Measurements from ENCODE around the gene PLXNA2.

DNA sequence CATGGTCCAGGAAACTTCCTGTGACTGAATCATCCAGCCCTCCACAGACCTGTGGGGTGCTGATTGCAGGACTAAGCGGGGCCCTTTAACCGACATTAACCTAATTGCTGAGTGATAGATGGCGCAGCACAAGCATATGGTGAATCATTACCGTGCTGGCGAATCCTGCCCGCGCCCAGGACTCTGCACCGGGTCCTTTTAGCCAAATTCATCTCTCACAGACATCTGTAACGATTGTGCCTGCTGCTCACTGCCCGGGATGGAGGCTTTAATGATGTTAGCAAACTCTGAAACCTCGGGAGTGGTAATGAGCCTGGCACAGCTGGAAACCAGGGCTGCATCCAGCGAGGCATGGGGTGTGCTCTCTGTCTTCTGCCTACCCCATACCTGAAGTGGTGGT lies 185.9 kb downstream of the PLXNA2 start:
- TF ChIP-seq, protein P1, sequence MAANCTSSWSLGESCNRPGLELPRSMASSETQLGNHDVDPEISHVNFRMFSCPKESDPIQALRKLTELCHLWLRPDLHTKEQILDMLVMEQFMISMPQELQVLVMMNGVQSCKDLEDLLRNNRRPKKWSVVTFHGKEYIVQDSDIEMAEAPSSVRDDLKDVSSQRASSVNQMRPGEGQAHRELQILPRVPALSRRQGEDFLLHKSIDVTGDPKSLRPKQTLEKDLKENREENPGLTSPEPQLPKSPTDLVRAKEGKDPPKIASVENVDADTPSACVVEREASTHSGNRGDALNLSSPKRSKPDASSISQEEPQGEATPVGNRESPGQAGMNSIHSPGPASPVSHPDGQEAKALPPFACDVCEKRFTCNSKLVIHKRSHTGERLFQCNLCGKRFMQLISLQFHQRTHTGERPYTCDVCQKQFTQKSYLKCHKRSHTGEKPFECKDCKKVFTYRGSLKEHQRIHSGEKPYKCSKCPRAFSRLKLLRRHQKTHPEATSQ (CRISPR knock-in tag; IDR thresholded peaks at IDR 0.05; ENCODE audit: borderline replicate concordance): no peak
- TF ChIP-seq TAF1 (CRISPR knock-in tag; IDR thresholded peaks at IDR 0.05): no peak
- no peak for TF ChIP-seq ZMYM2 (CRISPR knock-in tag; IDR thresholded peaks at IDR 0.05)
- no peak for TF ChIP-seq SRF (IDR thresholded peaks at IDR 0.05; ENCODE audit: low read depth, low read length)
- TF ChIP-seq, protein P2, sequence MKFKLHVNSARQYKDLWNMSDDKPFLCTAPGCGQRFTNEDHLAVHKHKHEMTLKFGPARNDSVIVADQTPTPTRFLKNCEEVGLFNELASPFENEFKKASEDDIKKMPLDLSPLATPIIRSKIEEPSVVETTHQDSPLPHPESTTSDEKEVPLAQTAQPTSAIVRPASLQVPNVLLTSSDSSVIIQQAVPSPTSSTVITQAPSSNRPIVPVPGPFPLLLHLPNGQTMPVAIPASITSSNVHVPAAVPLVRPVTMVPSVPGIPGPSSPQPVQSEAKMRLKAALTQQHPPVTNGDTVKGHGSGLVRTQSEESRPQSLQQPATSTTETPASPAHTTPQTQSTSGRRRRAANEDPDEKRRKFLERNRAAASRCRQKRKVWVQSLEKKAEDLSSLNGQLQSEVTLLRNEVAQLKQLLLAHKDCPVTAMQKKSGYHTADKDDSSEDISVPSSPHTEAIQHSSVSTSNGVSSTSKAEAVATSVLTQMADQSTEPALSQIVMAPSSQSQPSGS (CRISPR knock-in tag; IDR thresholded peaks at IDR 0.05): no peak

Data from HepG2 (cell line).